Measurements from ENCODE around the gene ZNF398. TPM values are rescaled to one million over a fixed set of nuclear protein-coding genes. Genes with fewer than 3 reads are reported as not detected.

ZNF398 gene
- total and polyA plus RNA-seq, 2 of the 13 experiments (the other 11 are each of a cell fraction or from before 2014, with no cell fraction given): 3.0 to 8.9 TPM

GRCh38 chr7:149125863-149126661 is 21.2 kb upstream of the ZNF398 start, which contains the start of gene ZNF425 (continued):
- peak; percentile 73 for TF ChIP-seq ZNF275 (CRISPR knock-in tag; IDR thresholded peaks at IDR 0.05; ENCODE audit: borderline replicate concordance)
- TF ChIP-seq SRSF9 (IDR thresholded peaks at IDR 0.05; ENCODE audit: borderline replicate concordance, insufficient read depth, low read depth, low read length, poor library complexity, severe bottlenecking): no peak
- peak; percentile 26; the same call in 1 of the 2 replicates for TF ChIP-seq ZSCAN20 (CRISPR knock-in tag; IDR thresholded peaks at IDR 0.05; ENCODE audit: borderline replicate concordance)
- TF ChIP-seq MAFG (CRISPR knock-in tag; IDR thresholded peaks at IDR 0.05): no peak
- TF ChIP-seq ZNF773 (CRISPR knock-in tag; IDR thresholded peaks at IDR 0.05; ENCODE audit: borderline replicate concordance): peak; percentile 92
- peak; percentile 78 for TF ChIP-seq IRF2 (CRISPR knock-in tag; IDR thresholded peaks at IDR 0.05)
- TF ChIP-seq MIER2 (CRISPR knock-in tag; IDR thresholded peaks at IDR 0.05): peak; percentile 49; the same call in 1 of the 2 replicates
- TF ChIP-seq NFIB (CRISPR knock-in tag; IDR thresholded peaks at IDR 0.05; ENCODE audit: borderline replicate concordance): no peak
- TF ChIP-seq ZNF629 (CRISPR knock-in tag; conservative IDR thresholded peaks at IDR 0.05): peak; percentile 50
- peak; percentile 20; the same call in 1 of the 2 replicates for TF ChIP-seq ZNF891 (CRISPR knock-in tag; IDR thresholded peaks at IDR 0.05)
- 0 out of 2 replicates have a peak, but pooled peaks have one; percentile 58 for TF ChIP-seq PRMT3 (CRISPR knock-in tag; IDR thresholded peaks at IDR 0.05; ENCODE audit: borderline replicate concordance, low read depth)
- TF ChIP-seq ZSCAN30 (CRISPR knock-in tag; IDR thresholded peaks at IDR 0.05): no peak
- peak; percentile 58 for TF ChIP-seq THAP7 (CRISPR knock-in tag; IDR thresholded peaks at IDR 0.05)
- TF ChIP-seq ZNF44 (CRISPR knock-in tag; IDR thresholded peaks at IDR 0.05): no peak; the same call in 1 of the 2 replicates
- no peak for TF ChIP-seq TRAFD1 (CRISPR knock-in tag; IDR thresholded peaks at IDR 0.05; ENCODE audit: borderline replicate concordance)
- peak; percentile 83 for TF ChIP-seq ZSCAN29 (CRISPR knock-in tag; conservative IDR thresholded peaks at IDR 0.05)
- TF ChIP-seq CCDC6 (CRISPR knock-in tag; IDR thresholded peaks at IDR 0.05): peak; percentile 97
- TF ChIP-seq ZHX2 (IDR thresholded peaks at IDR 0.05; ENCODE audit: low read depth): peak; percentile 57; the same call in 1 of the 2 replicates
- peak; percentile 52; the same call in 1 of the 2 replicates for TF ChIP-seq ZHX2 (CRISPR knock-in tag; IDR thresholded peaks at IDR 0.05; ENCODE audit: borderline replicate concordance)
